Glutamatergic neuron (in vitro differentiated cells): ENCODE measurements around the gene SBK3. TPM values are rescaled to one million over a fixed set of nuclear protein-coding genes. Genes with fewer than 3 reads are reported as not detected.
A peak's percentile ranks its signal among the peaks of the same experiment; 100 is the strongest.

Experiments used
- DNase-seq: peaks from one replicate; pipeline ENCODE4 v3.0.0; 2022
- H3K27ac Mint-ChIP-seq: one replicate; pipeline ENCODE4 v1.8.0; 2020; ENCODE audit warnings: mild to moderate bottlenecking, mixed read lengths, inconsistent platforms; ENCODE audit not compliant: unreplicated experiment
- H3K27me3 Mint-ChIP-seq: one replicate; pipeline ENCODE4 v1.8.0; 2020; ENCODE audit warnings: mild to moderate bottlenecking, moderate library complexity, mixed read lengths, inconsistent platforms; ENCODE audit not compliant: unreplicated experiment
- H3K36me3 Mint-ChIP-seq: one replicate; pipeline ENCODE4 v1.8.0; 2020; ENCODE audit warnings: mild to moderate bottlenecking, mixed read lengths, inconsistent platforms; ENCODE audit not compliant: unreplicated experiment
- H3K4me1 Mint-ChIP-seq: one replicate; pipeline ENCODE4 v1.8.0; 2020; ENCODE audit warnings: mild to moderate bottlenecking, low read depth, mixed read lengths, inconsistent platforms; ENCODE audit not compliant: unreplicated experiment
- H3K4me3 Mint-ChIP-seq: one replicate; pipeline ENCODE4 v1.8.0; 2020; ENCODE audit warnings: mild to moderate bottlenecking, mixed read lengths, inconsistent platforms; ENCODE audit not compliant: unreplicated experiment
- H3K9me3 Mint-ChIP-seq: one replicate; pipeline ENCODE4 v1.8.0; 2020; ENCODE audit warnings: mild to moderate bottlenecking, moderate library complexity, mixed read lengths, inconsistent platforms; ENCODE audit not compliant: unreplicated experiment
- CTCF ChIP-seq: fragments of 200-600 bp; sonication (generic); IDR thresholded peaks from one replicate; pipeline ENCODE4 v1.5.0; 2021; ENCODE audit not compliant: partially characterized antibody, unreplicated experiment
- total RNA-seq: library from RNA; stranded (reverse); fragmentation: NEBNext Ultra II Directional; extraction: Animal tissue kit (Norgen Biotek cat#: 25700); gene quantifications from one replicate; pipeline ENCODE4 v1.2.1, GENCODE V29; 2021; ENCODE audit not compliant: unreplicated experiment

The SBK3 gene
- total RNA-seq, 1 donor from 2014 or later = not detected

GRCh38 chr19:55590617-55591016, 45.3 kb upstream of the SBK3 start:
- peaks cover 4% of the 10 kb centered on the region for H3K4me1 Mint-ChIP-seq
- H3K27ac Mint-ChIP-seq = no peak overlapping the region
- no peak for TF ChIP-seq CTCF

GRCh38 chr19:55590109-55590508, 44.8 kb upstream of the SBK3 start:
- DNase-seq = no peak
- Mint-ChIP-seq H3K9me3 (peaks cover 10% of the 10 kb centered on the region), H3K27me3 (peaks cover 12% of the 10 kb centered on the region), H3K4me3 (no peak overlapping the region), H3K27ac (no peak overlapping the region), H3K4me1 (peaks cover 8% of the 10 kb centered on the region), H3K36me3 (peaks cover 5% of the 10 kb centered on the region)
- no peak for TF ChIP-seq CTCF

More at GRCh38 chr19:55590617-55591016, 45.3 kb upstream of the SBK3 start:
- Mint-ChIP-seq H3K4me3 (no peak overlapping the region), H3K36me3 (peaks cover 10% of the 10 kb centered on the region), H3K9me3 (peaks cover 8% of the 10 kb centered on the region), H3K27me3 (peaks cover 12% of the 10 kb centered on the region)
- no peak for DNase-seq

- Mint-ChIP-seq H3K36me3 (no peaks in the 10 kb centered on the region), H3K4me3 (no peak overlapping the region), H3K27ac (no peak overlapping the region), H3K4me1 (peaks cover 8% of the 10 kb centered on the region), H3K9me3 (peaks cover 9% of the 10 kb centered on the region), H3K27me3 (peaks cover 12% of the 10 kb centered on the region)
- TF ChIP-seq CTCF = no peak
- DNase-seq = no peak
Measured at GRCh38 chr19:55588738-55589137, 43.4 kb upstream of the SBK3 start.

- H3K4me1 Mint-ChIP-seq = peaks cover 8% of the 10 kb centered on the region
- peaks cover 7% of the 10 kb centered on the region for H3K9me3 Mint-ChIP-seq
- no peaks in the 10 kb centered on the region for H3K36me3 Mint-ChIP-seq
- TF ChIP-seq CTCF = no peak
- H3K27me3 Mint-ChIP-seq = peaks cover 12% of the 10 kb centered on the region
- peak overlapping the region; percentile 64 for H3K27ac Mint-ChIP-seq
- DNase-seq = peak; percentile 97
- H3K4me3 Mint-ChIP-seq = peak overlapping the region; percentile 89
Measured at GRCh38 chr19:55586976-55587668, 41.8 kb upstream of the SBK3 start.

GRCh38 chr19:55585658-55586339, 40.5 kb upstream of the SBK3 start:
- H3K4me3 Mint-ChIP-seq = peak overlapping the region; percentile 89
- H3K9me3 Mint-ChIP-seq = peaks cover 7% of the 10 kb centered on the region
- no peaks in the 10 kb centered on the region for H3K36me3 Mint-ChIP-seq
- DNase-seq = peak; percentile 92
- no peak for TF ChIP-seq CTCF
- H3K4me1 Mint-ChIP-seq = peaks cover 8% of the 10 kb centered on the region
- peak overlapping the region; percentile 95 for H3K27ac Mint-ChIP-seq
- H3K27me3 Mint-ChIP-seq = peaks cover 5% of the 10 kb centered on the region
